GM21390 (cell line): ENCODE data around the gene RNF150.

ENCODE experiments used
- ATAC-seq: cut with Tn5 transposase; IDR thresholded peaks from one replicate; pipeline ENCODE4 v1.9.1; 2021; ENCODE audit not compliant: unreplicated experiment

Gene RNF150

DNA sequence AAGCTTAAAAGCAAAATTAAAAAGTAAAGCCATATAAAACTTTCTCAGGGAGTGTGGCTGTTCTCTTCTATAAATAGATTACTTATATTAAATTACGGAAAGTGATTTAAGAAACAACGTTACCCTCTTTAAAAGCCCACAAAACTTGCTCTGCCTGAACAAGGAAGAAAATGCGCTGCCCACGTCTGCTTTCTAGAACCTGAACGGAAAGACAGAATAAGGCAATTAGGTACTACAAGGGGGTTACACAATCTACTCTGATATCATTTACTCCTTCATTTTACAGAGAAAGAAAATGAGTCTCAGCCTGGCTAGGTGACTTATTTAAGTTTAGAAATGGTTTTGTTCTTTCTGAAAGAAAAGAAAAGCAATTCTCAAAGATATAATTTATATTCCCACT, 147.2 kb downstream of the RNF150 start:
- ATAC-seq: no peak

DNA sequence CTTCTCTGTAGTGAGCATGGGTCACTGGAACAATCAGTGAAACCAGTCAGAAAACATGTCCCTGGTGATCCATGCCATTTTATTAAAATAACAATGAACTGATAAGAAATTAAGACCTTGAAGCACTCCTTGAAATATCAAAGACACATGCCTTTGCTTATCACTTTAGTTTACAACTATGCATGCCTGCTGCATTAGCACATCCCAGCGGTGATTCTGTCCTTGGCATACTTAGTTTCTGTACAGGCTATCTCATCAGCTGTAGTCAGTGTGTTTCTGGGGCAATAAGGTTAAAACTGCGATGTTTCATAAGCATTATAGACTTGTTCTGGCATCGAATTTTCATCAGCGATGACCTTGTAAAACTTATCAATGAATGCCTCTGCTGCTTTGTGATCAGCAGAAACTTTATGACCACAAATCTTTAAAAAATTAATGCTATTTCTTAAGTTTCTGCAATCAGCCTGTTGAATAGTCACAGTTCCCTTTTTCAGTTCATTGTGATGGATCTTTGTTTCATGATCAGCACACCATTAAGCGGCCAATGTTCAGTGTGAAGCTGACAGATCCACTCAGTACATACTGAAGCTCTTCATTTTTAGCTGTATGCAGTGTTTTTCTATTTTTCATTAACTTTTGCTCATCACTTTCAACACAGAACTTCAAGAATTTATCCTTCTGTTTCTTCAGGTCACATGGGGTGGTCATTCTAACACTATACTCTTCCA, 150.5 kb downstream of the RNF150 start:
- ATAC-seq: no peak

GRCh38 chr4:140980426-140981200, 152.7 kb downstream of the RNF150 start:
- no peak for ATAC-seq

DNA sequence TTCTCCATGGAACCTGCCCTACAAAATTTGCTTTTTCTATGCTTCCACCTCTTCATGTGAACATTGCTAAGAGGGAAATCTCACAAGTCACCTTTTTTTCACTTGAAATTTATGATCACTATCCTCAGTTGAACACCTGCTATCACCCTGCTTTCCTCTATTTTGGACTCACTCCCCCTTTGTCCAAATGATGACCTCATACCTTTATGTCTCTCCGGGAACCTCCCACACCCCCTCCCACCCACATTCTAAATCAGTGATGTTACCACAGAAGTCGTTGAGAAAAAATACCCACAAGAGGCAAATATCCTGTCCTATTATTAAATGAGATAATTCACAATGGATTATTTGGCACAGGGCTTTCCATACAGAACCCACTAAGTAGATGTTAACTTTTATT, 156.5 kb downstream of the RNF150 start:
- ATAC-seq: no peak

- ATAC-seq: no peak
Measured at GRCh38 chr4:140971077-140971792, 162.0 kb downstream of the RNF150 start.

GRCh38 chr4:140969296-140969695, 164.0 kb downstream of the RNF150 start:
- ATAC-seq: no peak

GRCh38 chr4:140968371-140968770, 164.9 kb downstream of the RNF150 start:
- no peak for ATAC-seq

DNA sequence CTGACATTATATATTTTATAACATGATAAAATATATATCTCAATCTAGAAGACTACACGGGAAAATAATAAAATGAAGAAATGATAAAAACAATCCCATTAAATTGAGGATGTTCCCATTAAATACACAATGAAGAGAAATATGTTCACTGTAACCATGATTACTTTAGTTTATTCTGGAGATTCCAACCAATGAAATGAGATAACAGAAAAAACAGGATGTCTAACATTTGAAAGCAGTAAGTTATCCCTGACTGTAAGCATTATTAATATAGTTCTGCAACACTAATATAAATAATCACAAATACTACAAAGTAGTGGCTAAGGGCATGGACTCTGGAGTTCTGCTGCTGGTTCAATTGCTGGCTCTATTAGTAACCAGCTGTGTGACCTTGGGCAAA, 169.4 kb downstream of the RNF150 start:
- ATAC-seq: no peak

- no peak for ATAC-seq
Measured at GRCh38 chr4:140955641-140956040, 177.6 kb downstream of the RNF150 start.

DNA sequence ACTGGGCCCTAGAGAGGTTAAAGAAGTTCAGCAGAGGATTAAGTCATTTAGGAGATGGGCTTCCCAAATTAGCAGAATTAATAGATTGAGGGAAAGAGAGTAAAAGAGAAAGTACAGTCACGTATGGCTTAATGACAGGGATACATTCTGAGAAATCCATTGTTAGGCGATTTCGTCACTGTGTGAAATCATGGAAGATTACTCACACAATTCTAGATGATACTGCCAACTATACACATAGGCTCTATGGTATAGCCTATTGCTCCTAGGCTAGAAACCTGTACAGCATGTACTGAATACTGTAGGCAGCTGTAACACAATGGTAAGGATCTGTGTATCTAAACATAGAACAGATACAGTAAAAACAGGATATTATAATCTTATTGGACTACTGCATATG, 180.6 kb downstream of the RNF150 start:
- ATAC-seq: no peak

- no peak for ATAC-seq
Measured at GRCh38 chr4:140947506-140947905, 185.8 kb downstream of the RNF150 start.

DNA sequence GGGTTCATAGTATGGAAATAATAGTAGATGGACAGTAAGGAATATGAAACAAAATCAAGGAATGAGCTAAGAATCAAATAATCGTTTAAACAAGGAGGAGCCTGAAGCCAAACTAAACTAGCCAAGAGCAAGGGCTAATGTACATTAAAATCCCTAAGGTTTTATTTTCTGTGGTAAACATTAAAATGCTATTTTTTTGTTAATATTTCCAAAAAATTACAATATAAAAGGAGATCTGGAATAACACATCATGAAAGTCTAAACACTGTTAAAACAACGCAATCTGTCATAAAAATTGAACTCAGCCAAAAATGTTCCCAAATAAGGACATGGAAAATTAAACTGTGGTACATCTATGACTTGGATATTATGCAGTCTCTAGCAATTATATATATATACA, 188.2 kb downstream of the RNF150 start:
- ATAC-seq: no peak

DNA sequence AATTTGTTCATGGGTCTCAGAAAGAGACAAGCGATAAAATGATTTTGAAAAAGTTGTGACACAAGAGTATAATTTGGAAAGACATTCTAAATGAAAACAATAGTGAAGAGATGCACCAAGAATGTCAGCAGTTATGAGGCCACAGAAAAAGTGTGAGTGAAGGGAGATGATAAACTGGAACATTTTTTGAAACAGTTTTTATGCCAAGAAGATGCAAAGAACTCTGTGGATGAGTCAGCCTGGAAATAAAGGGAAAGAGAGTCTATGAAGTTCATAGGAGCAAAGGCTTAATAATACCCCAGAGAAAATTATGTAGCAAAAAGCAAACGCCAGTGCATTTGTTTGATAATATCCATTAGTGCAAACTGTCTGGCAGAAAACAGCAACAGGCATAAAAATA, 188.7 kb downstream of the RNF150 start:
- ATAC-seq: no peak

GRCh38 chr4:140944199-140944515, 189.1 kb downstream of the RNF150 start:
- ATAC-seq: no peak

DNA sequence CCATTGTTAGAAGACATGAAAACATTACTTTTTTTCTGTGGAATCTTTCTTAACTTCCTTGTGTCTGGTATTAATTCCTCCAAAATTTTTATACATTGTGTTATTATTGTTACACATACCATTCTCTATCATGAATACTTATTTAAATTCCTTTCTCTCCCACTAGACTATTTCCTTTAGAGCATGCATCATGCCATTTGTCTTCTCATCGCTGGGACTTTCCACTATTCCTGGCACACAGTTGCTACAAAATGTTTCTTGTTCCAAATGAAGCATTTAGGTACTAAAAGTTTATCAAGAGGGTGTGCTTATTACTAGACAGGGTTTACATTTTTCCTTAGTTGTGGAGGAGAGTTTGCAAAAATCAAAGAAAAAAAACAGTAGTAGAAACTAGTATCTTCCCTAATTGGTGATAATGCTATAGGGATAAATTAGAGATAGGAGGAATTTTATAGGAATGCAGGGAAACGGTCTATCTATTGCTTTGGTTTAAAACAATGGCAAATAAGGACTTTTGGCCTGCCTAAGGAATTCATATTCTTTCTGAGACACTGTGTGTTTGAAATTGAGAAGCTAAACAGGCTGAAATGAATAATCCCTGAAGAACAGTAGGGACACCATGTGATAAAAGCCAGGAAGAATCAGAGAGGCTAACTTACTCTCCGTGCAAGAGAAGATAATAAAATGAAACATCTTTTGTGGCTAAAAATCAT, 189.6 kb downstream of the RNF150 start:
- no peak for ATAC-seq

- ATAC-seq: no peak
Measured at GRCh38 chr4:140940589-140940988, 192.7 kb downstream of the RNF150 start.

GRCh38 chr4:140937866-140938265, 195.4 kb downstream of the RNF150 start:
- ATAC-seq: no peak

DNA sequence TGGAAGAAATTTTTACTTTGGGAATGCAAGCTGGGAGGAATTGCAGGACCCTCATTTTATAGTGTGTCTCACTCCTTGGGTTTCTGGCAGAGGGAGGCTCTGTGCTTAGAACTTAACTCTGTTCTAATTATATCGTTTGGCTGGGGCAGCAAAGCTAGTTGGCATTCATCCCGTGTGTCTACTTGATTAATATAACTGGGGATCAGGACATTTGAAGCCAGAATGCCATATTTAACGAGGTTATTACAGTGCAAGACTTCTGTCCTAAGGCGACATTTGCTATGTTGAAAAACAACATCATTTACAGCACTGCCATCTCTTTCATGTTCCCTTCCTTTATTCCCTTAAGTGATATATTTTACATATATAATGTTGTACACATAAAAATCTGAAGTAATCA, 198.0 kb downstream of the RNF150 start:
- ATAC-seq: no peak

- no peak for ATAC-seq
Measured at GRCh38 chr4:140932501-140933045, 200.7 kb downstream of the RNF150 start.

- no peak for ATAC-seq
Measured at GRCh38 chr4:140931911-140932310, 201.4 kb downstream of the RNF150 start.

DNA sequence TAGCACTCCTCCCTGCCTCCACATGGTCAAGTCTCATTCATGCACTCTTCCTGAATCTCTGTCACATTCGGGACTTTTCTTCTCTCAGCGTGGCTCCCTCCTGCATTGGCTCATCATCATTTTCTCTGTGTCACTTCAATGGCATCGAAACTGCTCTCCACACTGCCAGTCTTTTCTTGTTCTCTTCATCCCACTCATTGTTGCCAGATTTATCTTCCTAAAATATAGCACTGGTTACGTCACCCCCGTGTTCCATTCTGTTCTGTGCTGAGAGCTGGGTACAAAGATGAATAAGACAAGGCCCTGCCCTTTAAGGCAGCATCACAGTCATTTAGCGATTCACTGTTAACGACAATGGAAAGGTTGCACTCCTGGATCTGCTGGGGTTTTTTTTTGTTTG, 202.7 kb downstream of the RNF150 start:
- ATAC-seq: no peak
